AG08395 (cell line): ENCODE results near the gene PPP2R5C.
"Not testable (repeated sequence)": the region's sequence is repeated elsewhere in the genome, so short reads cannot be mapped to it uniquely, and the experiment has no call there.

Experiments
- DNase-seq: peaks from one replicate; pipeline ENCODE4 v3.0.0; 2012; ENCODE audit warnings: mixed read lengths, low spot score

The PPP2R5C gene

GRCh38 chr14:101727611-101728366, 33.7 kb upstream of the PPP2R5C start:
- DNase-seq: no peak

- no peak for DNase-seq
Observed at GRCh38 chr14:101728367-101728742, 33.2 kb upstream of the PPP2R5C start.

- no peak for DNase-seq
Observed at GRCh38 chr14:101729382-101729781, 32.1 kb upstream of the PPP2R5C start.

- DNase-seq: not testable (repeated sequence)
Observed at GRCh38 chr14:101730157-101730556, 31.4 kb upstream of the PPP2R5C start.

GRCh38 chr14:101730626-101731186, 30.8 kb upstream of the PPP2R5C start:
- DNase-seq: no peak

GRCh38 chr14:101731187-101732080, 30.1 kb upstream of the PPP2R5C start:
- DNase-seq: peak; percentile 57

GRCh38 chr14:101732118-101732517, 29.4 kb upstream of the PPP2R5C start:
- no peak for DNase-seq

GRCh38 chr14:101733211-101733610, 28.3 kb upstream of the PPP2R5C start:
- DNase-seq: no peak

- no peak for DNase-seq
Observed at GRCh38 chr14:101734246-101734847, 27.2 kb upstream of the PPP2R5C start.

GRCh38 chr14:101735453-101735852, 26.1 kb upstream of the PPP2R5C start:
- no peak for DNase-seq

GRCh38 chr14:101736071-101736470, 25.4 kb upstream of the PPP2R5C start:
- DNase-seq: no peak

GRCh38 chr14:101736585-101736984, 24.9 kb upstream of the PPP2R5C start:
- no peak for DNase-seq

- no peak for DNase-seq
Observed at GRCh38 chr14:101737414-101738339, 23.8 kb upstream of the PPP2R5C start.

GRCh38 chr14:101738703-101739320, 22.7 kb upstream of the PPP2R5C start:
- DNase-seq: no peak

- no peak for DNase-seq
Observed at GRCh38 chr14:101739446-101740141, 21.9 kb upstream of the PPP2R5C start.

- DNase-seq: no peak
Observed at GRCh38 chr14:101740981-101741380, 20.5 kb upstream of the PPP2R5C start.

- DNase-seq: no peak
Observed at GRCh38 chr14:101743701-101744100, 17.8 kb upstream of the PPP2R5C start.

GRCh38 chr14:101744382-101744781, 17.1 kb upstream of the PPP2R5C start:
- DNase-seq: not testable (repeated sequence)

GRCh38 chr14:101749756-101750155, 11.8 kb upstream of the PPP2R5C start:
- not testable (repeated sequence) for DNase-seq

- no peak for DNase-seq
Observed at GRCh38 chr14:101754893-101755292, 6.6 kb upstream of the PPP2R5C start.
